Fibroblast of lung (primary cell): ENCODE results near the gene KMO. TPM values are rescaled to one million over a fixed set of nuclear protein-coding genes. Genes with fewer than 3 reads are reported as not detected.

ENCODE experiments used
- DNase-seq, 2 donors: peaks; one replicate each; pipeline versions ENCODE4 v3.0.0 to v3.0.0-alpha.2; 2010; ENCODE audit warnings: low read depth in 2 of 2
- H2AFZ ChIP-seq: 2 replicates; pipeline ENCODE4 v1.5.1; 2012; ENCODE audit warnings: low read length, control low read depth, inconsistent platforms
- H3K27ac ChIP-seq: 2 replicates; pipeline ENCODE4 v1.5.1; 2011; ENCODE audit warnings: low read length, control low read depth; ENCODE audit not compliant: insufficient read depth
- H3K27me3 ChIP-seq: 2 replicates; pipeline ENCODE4 v1.5.1; 2011; ENCODE audit warnings: mild to moderate bottlenecking, low read length; ENCODE audit not compliant: control insufficient read depth, insufficient read depth
- H3K36me3 ChIP-seq: 2 replicates; pipeline ENCODE4 v1.5.1; 2011; ENCODE audit warnings: low read length; ENCODE audit not compliant: control insufficient read depth, insufficient read depth
- H3K4me1 ChIP-seq: 2 replicates; pipeline ENCODE4 v1.5.1; 2011; ENCODE audit warnings: low read length; ENCODE audit not compliant: control insufficient read depth, insufficient read depth; ENCODE audit errors: extremely low read depth
- H3K4me2 ChIP-seq: 2 replicates; pipeline ENCODE4 v1.5.1; 2011; ENCODE audit warnings: low read length, control low read depth; ENCODE audit not compliant: insufficient read depth; ENCODE audit errors: extremely low read depth
- H3K4me3 ChIP-seq, 4 experiments: fragments of 200-600 bp in 1 of 4; sonication (generic) in 1 of 4; replicated peaks in 1 of 4; 2 replicates each; pipeline ENCODE4 v1.5.1; 2011 to 2016; ENCODE audit warnings: low read length in 4 of 4, low read depth in 3 of 4, mild to moderate bottlenecking in 3 of 4, control low read depth in 2 of 4, inconsistent platforms in 1 of 4, mixed read lengths in 1 of 4; ENCODE audit not compliant: insufficient read depth in 1 of 4; ENCODE audit errors: control extremely low read depth in 1 of 4
- H3K79me2 ChIP-seq: 2 replicates; pipeline ENCODE4 v1.5.1; 2012; ENCODE audit warnings: mild to moderate bottlenecking, low read length, inconsistent platforms; ENCODE audit not compliant: control insufficient read depth, insufficient read depth
- H3K9ac ChIP-seq: 2 replicates; pipeline ENCODE4 v1.5.1; 2011; ENCODE audit warnings: mild to moderate bottlenecking, low read length, control low read depth; ENCODE audit not compliant: insufficient read depth
- H3K9me3 ChIP-seq: 2 replicates; pipeline ENCODE4 v1.5.1; 2012; ENCODE audit warnings: low read depth, low read length; ENCODE audit not compliant: control insufficient read depth, insufficient read depth
- H4K20me1 ChIP-seq: 2 replicates; pipeline ENCODE4 v1.5.1; 2011; ENCODE audit warnings: low read length; ENCODE audit not compliant: control insufficient read depth, insufficient read depth; ENCODE audit errors: extremely low read depth
- CTCF ChIP-seq, 2 donors: IDR thresholded peaks in 1 of 2; conservative IDR thresholded peaks in 1 of 2; 1 replicate in 1 of 2; 2 replicates in 1 of 2; pipeline ENCODE4 v1.5.1; 2011 to 2012; ENCODE audit warnings: low read length in 2 of 2, control low read depth in 1 of 2, inconsistent platforms in 1 of 2, low read depth in 1 of 2, mild to moderate bottlenecking in 1 of 2
- EZH2 ChIP-seq: IDR thresholded peaks from 2 replicates; pipeline ENCODE4 v1.5.1; 2012; ENCODE audit warnings: low read length, control low read depth, mild to moderate bottlenecking; ENCODE audit errors: missing control alignments
- polyA plus RNA-seq, 2 donors: library from polyadenylated mRNA; depleted of rRNA in 1 of 2; stranded (reverse) in 1 of 2; unstranded in 1 of 2; fragments of >200 nt; gene quantifications; 2 replicates each; pipeline ENCODE4 v1.2.1, GENCODE V29; 2011 to 2012; ENCODE audit warnings: missing spikeins in 1 of 2
- total RNA-seq: library from RNA; depleted of rRNA; stranded (reverse); fragments of >200 nt; gene quantifications from 2 replicates; pipeline ENCODE4 v1.2.1, GENCODE V29; 2014

The KMO gene
- total and polyA plus RNA-seq, 2 donors (not counting 1 experiment from before 2014, with no cell fraction given), result 0.07 TPM; not detected in 1

DNA sequence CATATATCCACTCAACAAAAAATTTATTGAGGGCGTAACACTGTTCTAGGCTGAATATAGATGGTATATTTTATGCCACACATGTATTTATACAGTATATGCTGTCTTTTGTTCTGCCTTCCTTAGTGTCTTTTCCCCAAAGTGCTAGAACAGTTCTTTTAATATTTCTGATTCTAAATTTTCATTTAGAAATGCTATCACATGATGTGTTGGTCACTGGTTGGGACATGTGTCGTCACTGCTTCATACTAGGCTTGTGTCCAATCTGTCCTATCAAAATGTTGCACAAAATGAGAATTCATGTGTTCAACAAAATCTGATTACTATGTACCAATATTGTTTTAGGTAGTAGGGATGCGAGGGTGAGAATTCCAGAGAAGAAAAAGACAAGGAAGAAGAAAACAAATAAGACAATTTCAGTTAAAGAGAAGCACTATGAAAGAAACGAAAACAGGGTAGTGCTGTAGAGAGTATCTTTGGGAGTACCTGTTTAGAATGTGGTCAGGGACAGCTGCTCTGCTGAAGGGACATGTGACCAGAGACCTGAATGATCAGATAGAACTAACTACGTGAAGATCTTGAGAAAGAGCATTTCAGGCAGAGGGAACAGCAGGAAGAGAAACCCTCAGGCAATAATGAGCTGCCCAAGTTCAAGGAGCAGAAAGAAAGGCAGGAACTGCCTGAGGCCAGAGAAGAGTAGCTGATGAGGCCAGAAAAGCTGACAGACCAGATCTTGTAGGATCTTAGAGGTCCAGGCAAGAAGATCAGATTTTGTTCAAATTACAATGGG lies 1.3 kb downstream of the KMO start:
- Histone ChIP-seq H3K9me3 (no peaks in the 10 kb centered on the region), H3K9ac (no peak overlapping the region), H3K4me2 (no peak overlapping the region), H3K4me3 (no peak overlapping the region), H3K27me3 (peaks cover 3% of the 10 kb centered on the region), H3K4me1 (no peaks in the 10 kb centered on the region), H3K27ac (no peak overlapping the region), H3K36me3 (no peaks in the 10 kb centered on the region), H4K20me1 (no peaks in the 10 kb centered on the region), H3K79me2 (no peaks in the 10 kb centered on the region), H2AFZ (no peak overlapping the region)
- no peak for DNase-seq
- TF ChIP-seq CTCF (conservative IDR thresholded peaks at IDR 0.05 in 1 of 2, IDR thresholded peaks at IDR 0.05 in 1 of 2; ENCODE audit: low read depth in 1 of 2, low read length in 2 of 2) (no peak), EZH2 (no peak)

DNA sequence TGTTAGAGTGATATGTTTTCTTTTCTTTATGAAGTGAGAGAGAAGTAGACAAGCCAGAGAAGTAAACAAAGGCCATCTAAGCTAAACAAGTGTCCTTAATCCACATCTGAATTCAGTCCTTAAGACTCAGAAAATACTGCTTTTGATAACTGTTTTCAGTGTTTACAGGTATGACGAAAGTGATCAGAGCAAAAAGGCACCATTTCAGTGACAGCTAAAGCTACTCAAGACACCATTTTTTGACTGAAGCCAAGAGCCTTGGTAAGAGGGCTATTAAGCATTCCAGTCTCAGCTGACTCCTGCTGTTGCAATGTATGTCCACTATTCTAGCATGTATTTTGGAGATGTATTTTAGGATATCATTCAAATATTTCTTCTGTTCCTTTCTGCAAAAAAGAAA lies 4.1 kb downstream of the KMO start:
- Histone ChIP-seq H3K9me3 (no peaks in the 10 kb centered on the region), H3K79me2 (no peaks in the 10 kb centered on the region), H3K9ac (no peak overlapping the region), H3K4me1 (no peaks in the 10 kb centered on the region), H3K4me2 (no peak overlapping the region), H3K4me3 (no peak overlapping the region), H4K20me1 (no peaks in the 10 kb centered on the region), H3K36me3 (no peaks in the 10 kb centered on the region), H3K27ac (no peak overlapping the region), H2AFZ (no peak overlapping the region), H3K27me3 (peaks cover 3% of the 10 kb centered on the region)
- TF ChIP-seq CTCF (conservative IDR thresholded peaks at IDR 0.05 in 1 of 2, IDR thresholded peaks at IDR 0.05 in 1 of 2; ENCODE audit: low read depth in 1 of 2, low read length in 2 of 2), result no peak
- no peak for TF ChIP-seq EZH2
- DNase-seq, result peak in 1 of 2 donors; percentile 10

DNA sequence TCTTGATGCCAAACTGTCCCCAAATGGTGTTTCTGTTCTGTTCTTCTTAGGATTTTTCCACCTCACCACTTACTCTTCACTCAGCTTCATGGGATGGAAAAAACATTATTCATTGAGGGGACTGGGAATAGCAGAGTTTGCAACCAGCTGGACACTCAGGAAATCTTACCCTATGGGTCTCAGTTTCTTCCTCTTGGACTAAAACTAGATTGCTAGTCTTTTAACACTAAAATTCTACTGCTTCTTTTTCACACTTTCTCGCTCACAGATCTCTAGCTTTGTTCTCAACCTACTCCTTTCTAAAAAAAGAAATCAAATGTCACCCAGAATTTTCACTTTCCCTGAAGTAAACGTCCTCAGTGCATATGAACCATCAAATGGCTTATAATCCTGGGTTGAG lies 4.8 kb downstream of the KMO start:
- DNase-seq, result no peak
- no peaks in the 10 kb centered on the region for H3K4me1 ChIP-seq
- H3K27ac ChIP-seq, result no peak overlapping the region

More for the DNA sequence above, 4.8 kb downstream of the KMO start:
- no peaks in the 10 kb centered on the region for H4K20me1 ChIP-seq
- peaks cover 3% of the 10 kb centered on the region for H3K27me3 ChIP-seq
- H2AFZ ChIP-seq, result no peak overlapping the region
- no peaks in the 10 kb centered on the region for H3K36me3 ChIP-seq
- no peaks in the 10 kb centered on the region for H3K79me2 ChIP-seq
- no peak overlapping the region for H3K4me3 ChIP-seq
- H3K9ac ChIP-seq, result no peak overlapping the region
- H3K4me2 ChIP-seq, result no peak overlapping the region
- H3K9me3 ChIP-seq, result no peaks in the 10 kb centered on the region
- TF ChIP-seq CTCF (conservative IDR thresholded peaks at IDR 0.05 in 1 of 2, IDR thresholded peaks at IDR 0.05 in 1 of 2; ENCODE audit: low read depth in 1 of 2, low read length in 2 of 2) (no peak), EZH2 (no peak)
